Measurements from ENCODE around the gene MIPEP. TPM values are rescaled to one million over a fixed set of nuclear protein-coding genes. Genes with fewer than 3 reads are reported as not detected.
A peak's percentile ranks its signal among the peaks of the same experiment; 100 is the strongest.

Gene MIPEP
- total and polyA plus RNA-seq, 10 of the 15 experiments (the other 5 are each of a cell fraction or from before 2014, with no cell fraction given), result 15.6 to 56.2 (median 29.8) TPM

GRCh38 chr13:23751195-23751594 is 138.0 kb downstream of the MIPEP start (continued):
- TF ChIP-seq, protein P1, sequence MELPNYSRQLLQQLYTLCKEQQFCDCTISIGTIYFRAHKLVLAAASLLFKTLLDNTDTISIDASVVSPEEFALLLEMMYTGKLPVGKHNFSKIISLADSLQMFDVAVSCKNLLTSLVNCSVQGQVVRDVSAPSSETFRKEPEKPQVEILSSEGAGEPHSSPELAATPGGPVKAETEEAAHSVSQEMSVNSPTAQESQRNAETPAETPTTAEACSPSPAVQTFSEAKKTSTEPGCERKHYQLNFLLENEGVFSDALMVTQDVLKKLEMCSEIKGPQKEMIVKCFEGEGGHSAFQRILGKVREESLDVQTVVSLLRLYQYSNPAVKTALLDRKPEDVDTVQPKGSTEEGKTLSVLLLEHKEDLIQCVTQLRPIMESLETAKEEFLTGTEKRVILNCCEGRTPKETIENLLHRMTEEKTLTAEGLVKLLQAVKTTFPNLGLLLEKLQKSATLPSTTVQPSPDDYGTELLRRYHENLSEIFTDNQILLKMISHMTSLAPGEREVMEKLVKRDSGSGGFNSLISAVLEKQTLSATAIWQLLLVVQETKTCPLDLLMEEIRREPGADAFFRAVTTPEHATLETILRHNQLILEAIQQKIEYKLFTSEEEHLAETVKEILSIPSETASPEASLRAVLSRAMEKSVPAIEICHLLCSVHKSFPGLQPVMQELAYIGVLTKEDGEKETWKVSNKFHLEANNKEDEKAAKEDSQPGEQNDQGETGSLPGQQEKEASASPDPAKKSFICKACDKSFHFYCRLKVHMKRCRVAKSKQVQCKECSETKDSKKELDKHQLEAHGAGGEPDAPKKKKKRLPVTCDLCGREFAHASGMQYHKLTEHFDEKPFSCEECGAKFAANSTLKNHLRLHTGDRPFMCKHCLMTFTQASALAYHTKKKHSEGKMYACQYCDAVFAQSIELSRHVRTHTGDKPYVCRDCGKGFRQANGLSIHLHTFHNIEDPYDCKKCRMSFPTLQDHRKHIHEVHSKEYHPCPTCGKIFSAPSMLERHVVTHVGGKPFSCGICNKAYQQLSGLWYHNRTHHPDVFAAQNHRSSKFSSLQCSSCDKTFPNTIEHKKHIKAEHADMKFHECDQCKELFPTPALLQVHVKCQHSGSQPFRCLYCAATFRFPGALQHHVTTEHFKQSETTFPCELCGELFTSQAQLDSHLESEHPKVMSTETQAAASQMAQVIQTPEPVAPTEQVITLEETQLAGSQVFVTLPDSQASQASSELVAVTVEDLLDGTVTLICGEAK (IDR thresholded peaks at IDR 0.05; ENCODE audit: borderline replicate concordance), result peak; percentile 23

DNA sequence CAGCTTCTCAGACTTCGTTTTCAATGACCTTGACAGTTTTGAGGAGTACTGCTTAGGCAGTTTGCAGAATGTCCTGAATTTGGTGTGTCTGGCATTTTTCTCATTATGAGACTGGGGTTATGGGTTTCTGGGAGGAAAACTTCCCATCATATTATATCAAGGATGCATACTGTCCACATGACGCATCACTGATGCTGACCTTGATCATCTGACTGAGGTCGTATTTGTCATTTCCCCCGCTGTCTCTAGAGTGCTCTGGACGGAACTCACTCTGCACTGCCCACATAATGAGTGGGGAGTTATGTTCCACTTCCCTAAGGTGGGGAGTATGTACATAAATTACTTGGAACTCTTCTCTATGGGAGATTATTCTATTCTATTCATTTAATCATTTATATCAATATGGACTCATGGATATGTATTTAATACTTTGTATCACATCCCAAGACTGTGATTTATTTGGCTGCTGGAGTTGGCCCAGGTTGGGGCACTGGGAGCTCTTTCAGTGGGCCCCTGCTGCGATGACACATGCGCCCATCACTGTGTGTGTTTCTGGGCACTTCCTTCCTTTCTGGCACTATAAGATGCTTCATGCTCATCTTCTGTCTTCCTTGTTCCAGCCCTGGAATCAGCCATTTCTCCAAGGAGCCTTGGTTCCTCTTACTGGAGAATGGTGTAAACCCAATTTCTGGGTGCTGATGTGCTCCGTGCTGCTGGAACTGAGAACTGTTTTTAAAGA is 138.6 kb downstream of the MIPEP start:
- H3K27me3 ChIP-seq (replicated peaks in 1 of 2; ENCODE audit: control insufficient read depth in 2 of 2, insufficient read depth in 2 of 2, low read length in 1 of 2), result no peaks in the 10 kb centered on the region
- SMC1A ChIA-PET (ENCODE audit: uncharacterized antibody, unreplicated experiment), result interaction anchor here (0.7 to 3.1 kb wide), 11 partner anchors 7 to 98 kb away, joined by 3 to 13 read pairs (median 5); no protein-coding TSS in a partner anchor
- BruUV-seq (replicated peaks), result no TSS peak
- peak overlapping the region; percentile 86 for H3K27ac ChIP-seq (ENCODE audit: control insufficient read depth, insufficient read depth)
- no peak overlapping the region for H3K4me3 ChIP-seq
- DNase-seq (ENCODE audit: low read depth, low spot score) (no peak), FAIRE-seq (no peak), ATAC-seq (no peak)
- intact Hi-C loops (cut with micrococcal nuclease; ENCODE audit: unreplicated experiment), result no loop called here
- H2AFZ ChIP-seq (ENCODE audit: control insufficient read depth, low read depth, low read length), result no peak overlapping the region
- H3K79me2 ChIP-seq (ENCODE audit: control insufficient read depth, insufficient read depth, low read length), result no peaks in the 10 kb centered on the region
- no peak for TF ChIP-seq ZSCAN29 (IDR thresholded peaks at IDR 0.05)
- TF ChIP-seq ZNF207 (IDR thresholded peaks at IDR 0.05; ENCODE audit: borderline replicate concordance), result no peak
- TF ChIP-seq, protein P2, sequence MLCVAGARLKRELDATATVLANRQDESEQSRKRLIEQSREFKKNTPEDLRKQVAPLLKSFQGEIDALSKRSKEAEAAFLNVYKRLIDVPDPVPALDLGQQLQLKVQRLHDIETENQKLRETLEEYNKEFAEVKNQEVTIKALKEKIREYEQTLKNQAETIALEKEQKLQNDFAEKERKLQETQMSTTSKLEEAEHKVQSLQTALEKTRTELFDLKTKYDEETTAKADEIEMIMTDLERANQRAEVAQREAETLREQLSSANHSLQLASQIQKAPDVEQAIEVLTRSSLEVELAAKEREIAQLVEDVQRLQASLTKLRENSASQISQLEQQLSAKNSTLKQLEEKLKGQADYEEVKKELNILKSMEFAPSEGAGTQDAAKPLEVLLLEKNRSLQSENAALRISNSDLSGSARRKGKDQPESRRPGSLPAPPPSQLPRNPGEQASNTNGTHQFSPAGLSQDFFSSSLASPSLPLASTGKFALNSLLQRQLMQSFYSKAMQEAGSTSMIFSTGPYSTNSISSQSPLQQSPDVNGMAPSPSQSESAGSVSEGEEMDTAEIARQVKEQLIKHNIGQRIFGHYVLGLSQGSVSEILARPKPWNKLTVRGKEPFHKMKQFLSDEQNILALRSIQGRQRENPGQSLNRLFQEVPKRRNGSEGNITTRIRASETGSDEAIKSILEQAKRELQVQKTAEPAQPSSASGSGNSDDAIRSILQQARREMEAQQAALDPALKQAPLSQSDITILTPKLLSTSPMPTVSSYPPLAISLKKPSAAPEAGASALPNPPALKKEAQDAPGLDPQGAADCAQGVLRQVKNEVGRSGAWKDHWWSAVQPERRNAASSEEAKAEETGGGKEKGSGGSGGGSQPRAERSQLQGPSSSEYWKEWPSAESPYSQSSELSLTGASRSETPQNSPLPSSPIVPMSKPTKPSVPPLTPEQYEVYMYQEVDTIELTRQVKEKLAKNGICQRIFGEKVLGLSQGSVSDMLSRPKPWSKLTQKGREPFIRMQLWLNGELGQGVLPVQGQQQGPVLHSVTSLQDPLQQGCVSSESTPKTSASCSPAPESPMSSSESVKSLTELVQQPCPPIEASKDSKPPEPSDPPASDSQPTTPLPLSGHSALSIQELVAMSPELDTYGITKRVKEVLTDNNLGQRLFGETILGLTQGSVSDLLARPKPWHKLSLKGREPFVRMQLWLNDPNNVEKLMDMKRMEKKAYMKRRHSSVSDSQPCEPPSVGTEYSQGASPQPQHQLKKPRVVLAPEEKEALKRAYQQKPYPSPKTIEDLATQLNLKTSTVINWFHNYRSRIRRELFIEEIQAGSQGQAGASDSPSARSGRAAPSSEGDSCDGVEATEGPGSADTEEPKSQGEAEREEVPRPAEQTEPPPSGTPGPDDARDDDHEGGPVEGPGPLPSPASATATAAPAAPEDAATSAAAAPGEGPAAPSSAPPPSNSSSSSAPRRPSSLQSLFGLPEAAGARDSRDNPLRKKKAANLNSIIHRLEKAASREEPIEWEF (IDR thresholded peaks at IDR 0.05; ENCODE audit: insufficient replicate concordance, low read depth, low read length), result no peak
- no peak for TF ChIP-seq RB1 (IDR thresholded peaks at IDR 0.05; ENCODE audit: borderline replicate concordance)
- no peak for TF ChIP-seq ATF3 (IDR thresholded peaks at IDR 0.05; ENCODE audit: borderline replicate concordance, extremely low read depth, low read depth, low read length)
- no peak for TF ChIP-seq HDAC6 (IDR thresholded peaks at IDR 0.05; ENCODE audit: unreplicated experiment)
- no peak for TF ChIP-seq CHD4 (IDR thresholded peaks at IDR 0.05)
- no peak for TF ChIP-seq HCFC1 (IDR thresholded peaks at IDR 0.05; ENCODE audit: low read length)
- H3K4me1 ChIP-seq (ENCODE audit: control insufficient read depth, insufficient read depth, low read length), result peaks cover 42% of the 10 kb centered on the region
- H3K9ac ChIP-seq (ENCODE audit: control insufficient read depth, insufficient read depth, low read length), result no peak overlapping the region; the same call in 1 of the 2 replicates
- POLR2A ChIA-PET, result interaction anchor here (1.0 kb wide), 1 partner anchor 44 kb away, joined by 3 read pairs; no protein-coding TSS in a partner anchor
- in situ Hi-C loops (cut with MboI), result no loop called here
- H3K9me3 ChIP-seq (replicated peaks; ENCODE audit: control insufficient read depth, insufficient read depth, low read length), result no peaks in the 10 kb centered on the region
- H3K36me3 ChIP-seq (ENCODE audit: control insufficient read depth in 2 of 2, insufficient read depth in 2 of 2, low read length in 1 of 2), result no peaks in the 10 kb centered on the region
- no peaks in the 10 kb centered on the region for H4K20me1 ChIP-seq (ENCODE audit: control insufficient read depth, insufficient read depth)
- H3K4me2 ChIP-seq (ENCODE audit: control insufficient read depth, insufficient read depth), result no peak overlapping the region
- CTCF ChIA-PET, result interaction anchor here (0.9 to 3.5 kb wide), 8 partner anchors 9 to 122 kb away, joined by 3 to 15 read pairs (median 4); no protein-coding TSS in a partner anchor
- RAD21 ChIA-PET (ENCODE audit: unreplicated experiment), result interaction anchor here (0.5 to 1.9 kb wide), 8 partner anchors 26 to 95 kb away, joined by 3 to 6 read pairs (median 4); no protein-coding TSS in a partner anchor
- 92% methylated on average over 8 of the region's 8 CpGs for WGBS (ENCODE audit: insufficient coverage, insufficient replicate concordance, low lambda C conversion rate, missing lambda C conversion rate)

All from GM12878 (cell line).